HCT116 (cell line): ENCODE results near the gene IFNL3.

Experiments
- CEBPB ChIP-seq: IDR thresholded peaks from 2 replicates; pipeline ENCODE4 v1.6.1; 2012; ENCODE audit warnings: low read depth
- CTCF ChIP-seq, 3 experiments: fragments of 200-600 bp in 1 of 3; sonication (generic) in 1 of 3; IDR thresholded peaks in 2 of 3; conservative IDR thresholded peaks in 1 of 3; 2 replicates each; pipeline ENCODE4 v1.5.1; 2012 to 2017; ENCODE audit warnings: low read depth in 2 of 3, low read length in 2 of 3, antibody characterized with exemption in 1 of 3, borderline replicate concordance in 1 of 3, control low read depth in 1 of 3, mild to moderate bottlenecking in 1 of 3, mixed read lengths in 1 of 3, mixed run types in 1 of 3, moderate library complexity in 1 of 3; ENCODE audit not compliant: insufficient read depth in 1 of 3
- POLR2AphosphoS5 ChIP-seq: IDR thresholded peaks from 2 replicates; pipeline ENCODE4 v1.6.1; 2011; ENCODE audit warnings: mild to moderate bottlenecking, low read depth, low read length, moderate library complexity

GRCh38 chr19:39248806-39249205 is 4.0 kb upstream of the IFNL3 start, which contains the start of gene IFNL4:
- TF ChIP-seq POLR2AphosphoS5 (no peak), CTCF (IDR thresholded peaks at IDR 0.05 in 2 of 3, conservative IDR thresholded peaks at IDR 0.05 in 1 of 3; ENCODE audit: borderline replicate concordance in 1 of 3, insufficient read depth in 1 of 3, low read depth in 2 of 3, low read length in 2 of 3) (no peak), CEBPB (no peak)
